ENCODE results near the gene FCHSD2. TPM values are rescaled to one million over a fixed set of nuclear protein-coding genes. Genes with fewer than 3 reads are reported as not detected.

Gene FCHSD2
- total RNA-seq, 4 donors from 2014 or later = 5.7 to 16.8 (median 7.9) TPM

GRCh38 chr11:73091521-73092305 lies 50.4 kb downstream of the FCHSD2 start:
- peaks cover 5% of the 10 kb centered on the region for H3K4me1 ChIP-seq
- H3K9me3 ChIP-seq = no peaks in the 10 kb centered on the region
- no peak for DNase-seq (ENCODE audit: low spot score in 2 of 2)
- 95% methylated on average over 9 of the region's 9 CpGs for WGBS
- H3K27ac ChIP-seq = no peak overlapping the region
- TF ChIP-seq CTCF (IDR thresholded peaks at IDR 0.05) = no peak
- no peaks in the 10 kb centered on the region for H3K36me3 ChIP-seq
- no peak overlapping the region for H3K4me3 ChIP-seq
- no peaks in the 10 kb centered on the region for H3K27me3 ChIP-seq

GRCh38 chr11:73087730-73088129 lies 54.4 kb downstream of the FCHSD2 start:
- TF ChIP-seq EP300 (IDR thresholded peaks at IDR 0.05) (no peak), POLR2AphosphoS5 (IDR thresholded peaks at IDR 0.05) (no peak), CTCF (IDR thresholded peaks at IDR 0.05) (no peak), POLR2A (IDR thresholded peaks at IDR 0.05) (no peak)
- Histone ChIP-seq H3K27ac (no peak overlapping the region), H3K4me1 (peaks cover 2% of the 10 kb centered on the region), H3K9me3 (no peaks in the 10 kb centered on the region), H3K4me3 (no peak overlapping the region), H3K36me3 (peaks cover 3% of the 10 kb centered on the region), H3K27me3 (no peaks in the 10 kb centered on the region)
- WGBS = 75% methylated on average over 1 of the region's 1 CpG
- no peak for DNase-seq (ENCODE audit: low spot score in 2 of 2)

- Histone ChIP-seq H3K4me1 (peaks cover 2% of the 10 kb centered on the region), H3K27me3 (no peaks in the 10 kb centered on the region), H3K27ac (no peak overlapping the region), H3K9me3 (no peaks in the 10 kb centered on the region), H3K4me3 (no peak overlapping the region), H3K36me3 (peaks cover 3% of the 10 kb centered on the region)
- WGBS = 92% methylated on average over 4 of the region's 4 CpGs
- no peak for DNase-seq (ENCODE audit: low spot score in 2 of 2)
- no peak for TF ChIP-seq POLR2A (IDR thresholded peaks at IDR 0.05)
- TF ChIP-seq EP300 (IDR thresholded peaks at IDR 0.05) = no peak
- TF ChIP-seq CTCF (IDR thresholded peaks at IDR 0.05) = no peak
- TF ChIP-seq POLR2AphosphoS5 (IDR thresholded peaks at IDR 0.05) = no peak
Measured at GRCh38 chr11:73085189-73085875, 56.8 kb downstream of the FCHSD2 start.

GRCh38 chr11:73078631-73079030 lies 63.5 kb downstream of the FCHSD2 start:
- WGBS = 97% methylated on average over 9 of the region's 9 CpGs
- TF ChIP-seq EP300 (IDR thresholded peaks at IDR 0.05) (no peak), CTCF (IDR thresholded peaks at IDR 0.05) (no peak), POLR2AphosphoS5 (IDR thresholded peaks at IDR 0.05) (no peak), POLR2A (IDR thresholded peaks at IDR 0.05) (no peak)
- H3K4me3 ChIP-seq = no peak overlapping the region
- H3K27me3 ChIP-seq = no peaks in the 10 kb centered on the region
- no peak for DNase-seq (ENCODE audit: low spot score in 2 of 2)
- H3K4me1 ChIP-seq = peaks cover 1% of the 10 kb centered on the region
- no peak overlapping the region for H3K27ac ChIP-seq
- H3K9me3 ChIP-seq = no peaks in the 10 kb centered on the region
- peaks cover 3% of the 10 kb centered on the region for H3K36me3 ChIP-seq

- Histone ChIP-seq H3K27me3 (no peaks in the 10 kb centered on the region), H3K36me3 (no peaks in the 10 kb centered on the region), H3K4me3 (no peak overlapping the region), H3K4me1 (peaks cover 12% of the 10 kb centered on the region), H3K27ac (no peak overlapping the region), H3K9me3 (no peaks in the 10 kb centered on the region)
- no peak for DNase-seq (ENCODE audit: low spot score in 2 of 2)
- TF ChIP-seq POLR2A (IDR thresholded peaks at IDR 0.05) (no peak), CTCF (IDR thresholded peaks at IDR 0.05) (no peak), EP300 (IDR thresholded peaks at IDR 0.05) (no peak), POLR2AphosphoS5 (IDR thresholded peaks at IDR 0.05) (no peak)
Measured at GRCh38 chr11:73077454-73077853, 64.7 kb downstream of the FCHSD2 start.

Data from suprapubic skin (tissue), 4 donors.